Activated CD4-positive, CD25-positive, alpha-beta regulatory T cell treated with anti-CD3 and anti-CD28 coated beads, Interleukin-2, amount 50 U/mL, for 24 hours (primary cell): ENCODE results near the gene KRT9.
"Not testable (repeated sequence)": the region's sequence is repeated elsewhere in the genome, so short reads cannot be mapped to it uniquely, and the experiment has no call there.

Experiments used
- ATAC-seq, 2 donors: fragments of 150-1000 bp; cut with Tn5 transposase; one replicate each; pipeline ENCODE4 v1.10.0; 2021; ENCODE audit warnings: mild to moderate bottlenecking in 1 of 2, moderate library complexity in 1 of 2

The KRT9 gene

DNA sequence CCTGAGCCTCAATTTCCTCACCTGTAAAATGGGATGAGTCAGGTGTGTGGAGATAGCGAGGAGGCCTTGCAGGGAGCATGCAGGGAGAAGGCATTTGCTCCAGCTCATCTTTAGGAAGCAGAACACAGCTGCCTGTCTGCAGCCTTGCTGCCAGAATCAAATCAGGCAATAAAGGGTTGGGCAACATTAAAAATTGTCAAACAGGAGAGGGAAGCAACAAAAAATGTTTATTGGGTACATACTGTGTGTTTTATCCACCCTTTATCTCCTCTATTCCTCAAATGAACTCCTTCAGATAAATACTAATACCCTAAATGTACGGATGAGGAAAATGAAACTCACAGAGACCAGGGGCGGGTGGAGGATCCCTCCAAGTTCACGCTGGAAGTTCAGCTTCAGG lies 28.5 kb upstream of the KRT9 start:
- ATAC-seq, result no peak

DNA sequence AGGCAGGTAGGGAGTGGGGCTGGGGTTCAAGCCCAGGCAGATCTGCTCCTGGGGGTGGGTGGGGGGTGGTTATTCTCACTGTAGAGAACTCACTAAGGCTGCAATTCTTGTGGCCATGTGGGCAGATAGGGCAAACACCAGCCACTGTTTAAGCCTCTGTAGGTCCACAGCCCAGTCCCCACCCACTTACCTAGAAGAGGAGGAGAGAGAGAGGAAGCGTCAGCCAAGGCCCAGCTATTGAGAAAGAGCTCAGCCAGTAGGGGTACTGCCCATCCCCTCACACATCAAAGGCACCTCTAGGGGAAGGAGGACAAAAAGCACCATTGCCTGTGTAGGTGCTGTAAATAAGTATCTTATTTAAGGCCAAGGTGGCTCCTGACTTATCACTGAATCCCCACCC lies 27.8 kb upstream of the KRT9 start:
- no peak for ATAC-seq

DNA sequence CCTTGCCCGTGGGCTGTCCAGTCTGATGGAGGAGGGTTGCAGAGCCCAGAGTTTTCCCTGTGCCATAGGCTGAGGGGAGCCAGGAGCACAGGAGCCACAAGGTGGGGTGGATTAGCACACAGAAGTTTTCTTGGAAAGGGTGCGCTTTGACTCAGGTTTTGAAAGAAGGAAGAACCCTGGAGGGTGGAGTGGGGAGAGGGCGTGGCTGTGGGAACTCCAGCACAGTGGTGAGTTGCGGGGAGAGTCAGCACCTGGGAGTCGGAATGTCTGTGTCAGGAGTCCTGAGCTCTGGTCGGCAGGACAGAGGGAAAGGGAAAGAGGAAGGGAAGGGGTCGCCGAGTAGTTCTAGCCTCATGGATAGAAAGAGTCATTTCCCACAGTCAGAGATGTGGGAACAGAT lies 23.7 kb upstream of the KRT9 start:
- ATAC-seq, result no peak

DNA sequence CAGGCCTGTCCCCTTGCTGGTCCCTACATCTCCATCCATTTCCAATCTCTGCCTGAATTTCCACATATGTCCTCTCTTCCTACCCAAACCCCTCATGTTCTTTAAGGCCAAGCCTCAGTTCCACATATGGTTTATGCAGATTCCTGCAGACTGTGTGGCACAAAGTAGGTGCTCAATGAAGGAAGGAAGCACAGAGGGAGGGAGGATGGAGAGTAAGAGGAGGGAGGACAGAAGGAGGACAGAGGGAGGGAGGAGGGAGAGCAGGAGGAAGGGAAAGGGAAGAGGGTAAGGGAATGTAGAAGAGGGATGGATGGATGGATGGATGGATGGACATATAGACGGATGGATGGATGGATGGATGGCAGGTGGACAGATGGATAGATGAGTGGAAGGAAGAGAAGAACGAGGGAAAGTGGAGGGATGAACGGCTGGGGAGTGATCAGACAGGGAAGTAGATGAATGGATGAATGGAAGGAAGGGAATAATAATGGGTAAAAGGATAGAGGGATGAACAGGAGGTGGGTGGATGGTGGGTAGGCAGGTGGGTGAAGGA lies 22.6 kb upstream of the KRT9 start:
- no peak for ATAC-seq

- no peak for ATAC-seq
These were observed 21.6 kb upstream of the KRT9 start for GRCh38 chr17:41593306-41593981.

GRCh38 chr17:41592601-41593305 lies 20.9 kb upstream of the KRT9 start:
- no peak for ATAC-seq

GRCh38 chr17:41589301-41589700 lies 17.4 kb upstream of the KRT9 start:
- no peak for ATAC-seq

GRCh38 chr17:41588126-41588810 lies 16.4 kb upstream of the KRT9 start:
- no peak for ATAC-seq

- no peak for ATAC-seq
These were observed 15.1 kb upstream of the KRT9 start, which contains the start of gene KRT14 for GRCh38 chr17:41586863-41587495. TSS of gene KRT14 (minus strand) at chr17:41586895. CDS start at chr17:41586834, 61 bp downstream.

GRCh38 chr17:41585301-41586056 lies 13.6 kb upstream of the KRT9 start:
- ATAC-seq, result no peak

DNA sequence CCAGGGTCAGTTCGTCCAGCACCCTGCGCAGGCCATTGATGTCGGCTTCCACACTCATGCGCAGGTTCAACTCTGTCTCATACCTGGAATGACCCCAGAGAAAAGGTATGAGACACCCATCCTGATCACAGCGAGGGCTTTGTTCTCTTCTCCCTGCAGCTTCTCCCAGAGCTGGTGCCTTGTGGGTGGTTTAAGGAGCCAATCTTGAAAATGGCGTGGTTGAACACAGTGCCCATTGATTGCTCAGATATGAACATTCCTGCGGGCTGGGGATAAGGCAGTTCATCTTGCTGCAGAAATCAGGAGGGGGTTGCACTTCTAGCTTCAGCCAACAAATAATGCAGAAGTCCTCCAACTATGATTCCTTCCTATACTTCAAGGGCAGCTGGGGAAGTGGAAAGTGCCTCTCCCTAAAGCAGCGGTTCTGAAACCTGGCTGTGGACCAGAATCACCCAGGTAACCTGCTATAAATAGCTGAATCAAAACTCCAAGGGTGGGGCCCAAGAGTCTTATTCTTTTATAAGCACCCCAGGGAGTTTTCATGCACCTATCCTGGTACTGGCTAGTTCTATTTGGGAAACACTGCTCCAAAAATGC lies 12.6 kb upstream of the KRT9 start:
- not testable (repeated sequence) for ATAC-seq

- no peak for ATAC-seq
These were observed 11.6 kb upstream of the KRT9 start for GRCh38 chr17:41583137-41584127.

DNA sequence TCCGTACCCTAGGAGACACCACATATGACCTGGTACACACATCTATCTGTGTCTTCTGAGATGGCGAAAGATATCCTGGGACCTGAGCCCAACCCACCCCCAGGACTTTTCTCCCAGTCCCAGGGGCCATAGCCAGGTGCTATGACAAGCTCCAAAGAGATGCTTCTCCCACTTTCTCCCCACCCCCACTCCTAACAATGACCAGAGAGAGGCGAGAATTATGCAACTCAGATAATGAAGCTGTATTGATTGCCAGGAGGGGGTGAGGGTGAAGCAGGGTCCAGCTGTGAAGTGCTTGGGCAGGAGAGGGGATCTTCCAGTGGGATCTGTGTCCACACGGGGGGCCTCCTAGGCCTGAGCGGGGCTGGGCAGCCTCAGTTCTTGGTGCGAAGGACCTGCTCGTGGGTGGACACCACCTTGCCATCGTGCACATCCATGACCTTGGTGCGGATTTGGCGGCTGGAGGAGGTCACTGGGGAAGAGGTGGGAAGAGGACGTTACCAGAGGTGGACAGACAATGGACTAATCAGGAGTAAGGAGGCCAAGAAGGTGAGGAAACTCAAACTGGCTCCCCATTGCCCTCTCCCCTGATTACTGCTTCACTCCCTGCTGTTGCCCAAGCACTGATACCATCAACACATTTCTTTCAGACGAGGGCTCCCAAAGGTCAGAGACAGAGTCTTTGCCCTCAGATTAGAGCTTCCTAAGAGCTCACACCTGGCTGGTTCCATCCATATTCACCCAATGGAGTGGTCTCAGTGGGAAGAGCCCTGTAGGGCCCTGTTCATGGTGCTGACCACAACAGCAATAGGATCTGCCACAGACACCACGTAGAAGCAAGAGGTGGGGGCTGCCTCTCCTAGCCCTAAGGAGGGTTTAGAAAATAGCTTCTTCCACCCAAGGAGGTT lies 10.5 kb upstream of the KRT9 start:
- not testable (repeated sequence) for ATAC-seq

- ATAC-seq, result no peak
These were observed 9.7 kb upstream of the KRT9 start for GRCh38 chr17:41581366-41582060.

- no peak for ATAC-seq
These were observed 9.0 kb upstream of the KRT9 start for GRCh38 chr17:41580687-41581365.

DNA sequence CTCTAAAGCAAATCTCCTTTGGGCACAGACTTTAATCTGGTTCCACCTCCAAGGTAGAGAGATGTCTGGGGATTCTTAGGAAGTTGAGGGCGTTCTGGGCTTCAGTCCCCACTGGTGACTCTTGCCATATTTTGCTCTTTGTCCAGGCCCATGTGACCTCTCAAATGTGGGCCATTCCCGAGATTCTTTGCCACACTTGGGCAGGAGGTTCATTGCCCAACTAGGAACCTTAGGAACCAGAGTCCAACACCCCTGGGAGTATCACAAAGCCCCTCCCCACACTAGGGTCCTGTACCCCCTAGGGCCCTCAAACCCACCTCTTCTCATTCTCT lies 8.4 kb upstream of the KRT9 start:
- ATAC-seq, result no peak

DNA sequence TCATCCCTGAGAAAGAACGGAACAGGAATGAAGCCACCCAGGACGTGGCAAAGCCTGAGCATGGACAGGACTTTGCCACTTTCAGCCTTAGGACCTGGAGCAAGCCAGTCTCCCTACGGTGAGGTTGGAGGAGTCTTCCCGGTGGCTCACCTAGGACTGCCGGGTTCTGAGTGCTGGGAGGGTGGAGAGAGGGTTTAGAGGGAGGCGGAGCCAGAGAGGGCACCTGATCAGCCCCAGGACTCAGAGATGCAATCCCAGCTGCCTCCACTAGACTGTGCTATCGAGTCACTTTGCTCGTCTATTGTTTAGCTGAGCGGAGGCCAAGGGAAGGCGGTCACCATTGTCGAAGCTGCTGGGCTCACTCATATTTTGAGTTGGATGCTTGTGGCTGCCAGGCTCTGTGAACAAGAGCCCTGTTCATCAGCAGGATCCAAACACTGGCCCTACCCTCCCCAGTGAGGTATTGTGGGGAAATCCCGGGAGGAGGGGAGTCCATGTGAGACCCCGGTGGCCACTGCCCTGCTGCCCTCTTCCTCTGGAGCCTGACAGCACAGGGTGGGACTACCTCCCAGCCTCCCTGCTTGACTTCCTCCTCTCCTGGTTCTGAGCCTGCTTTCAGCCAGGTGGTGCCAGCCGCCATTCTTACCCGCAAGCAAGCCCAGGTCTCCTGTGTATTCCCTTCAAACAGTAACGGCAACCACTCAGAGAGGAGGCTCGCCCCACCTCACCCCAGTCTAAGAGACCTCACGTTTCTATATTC lies 7.8 kb upstream of the KRT9 start:
- peak; percentile 56 to 74 for ATAC-seq

DNA sequence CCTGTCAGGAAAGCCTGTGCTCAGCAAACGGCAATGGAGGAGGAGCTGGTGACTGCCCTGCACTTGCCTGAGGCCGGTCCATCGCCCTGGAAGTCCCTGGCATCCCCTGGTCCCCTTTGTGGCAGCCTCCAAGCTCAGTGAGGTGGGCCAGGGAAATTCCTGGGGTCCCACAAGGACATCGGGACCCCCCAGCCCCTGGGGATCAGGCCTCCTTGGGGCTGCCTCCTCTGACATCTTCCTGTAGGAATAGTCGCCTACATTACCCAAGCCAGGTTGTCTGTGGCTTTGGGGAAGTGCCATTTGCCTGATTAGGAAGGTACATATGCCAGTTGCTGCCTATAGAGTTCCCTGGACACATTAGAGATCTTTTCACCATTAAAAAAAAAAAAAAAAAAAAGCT lies 7.1 kb upstream of the KRT9 start:
- no peak for ATAC-seq
